ENCODE results near the gene TVP23C.
"Not testable (repeated sequence)": the region's sequence is repeated elsewhere in the genome, so short reads cannot be mapped to it uniquely, and the experiment has no call there.

Gene TVP23C

DNA sequence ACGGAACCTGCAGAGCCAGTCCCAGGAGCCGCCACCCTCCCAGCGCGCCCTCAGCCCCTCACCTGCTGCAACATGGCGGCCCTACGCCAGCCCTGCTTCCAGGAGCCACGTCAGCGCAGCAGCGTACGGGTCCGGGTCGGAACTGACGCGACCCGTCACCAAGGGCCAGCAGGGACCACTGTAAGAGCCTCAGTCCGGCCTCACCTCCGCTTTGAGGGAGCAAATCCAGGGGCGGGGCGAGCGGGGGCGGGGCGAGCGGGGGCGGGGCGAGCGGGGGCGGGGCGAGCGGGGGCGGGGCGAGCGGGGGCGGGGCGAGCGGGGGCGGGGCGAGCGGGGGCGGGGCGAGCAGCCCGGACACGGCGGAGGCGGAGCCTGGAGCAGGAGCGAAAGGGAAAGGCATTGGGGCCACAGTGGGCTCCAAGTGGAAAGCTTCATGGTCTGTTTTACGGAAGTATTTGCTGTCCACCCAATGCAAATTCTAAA lies at the start of gene TVP23C:
TSS of gene TVP23C (minus strand) at position 109 of the 483 bp plus-strand sequence. CDS start at position 74, 35 bp downstream.
- not testable (repeated sequence) for H3K9me3 Mint-ChIP-seq; H3K36me3 Mint-ChIP-seq (ENCODE audit: insufficient read depth); H3K27me3 Mint-ChIP-seq
- H3K4me1 Mint-ChIP-seq = peaks cover 21% of the 10 kb centered on the region
- H3K27ac Mint-ChIP-seq (ENCODE audit: low read depth) = peak within 1 kb of the TSS; percentile 93
- DNase-seq (ENCODE audit: low spot score in 2 of 2) (peak; percentile 54 to 57), ATAC-seq (replicated peaks; ENCODE audit: extremely low read depth, poor library complexity, severe bottlenecking) (peak; percentile 80)
- peak within 1 kb of the TSS; percentile 87 for H3K4me3 Mint-ChIP-seq

DNA sequence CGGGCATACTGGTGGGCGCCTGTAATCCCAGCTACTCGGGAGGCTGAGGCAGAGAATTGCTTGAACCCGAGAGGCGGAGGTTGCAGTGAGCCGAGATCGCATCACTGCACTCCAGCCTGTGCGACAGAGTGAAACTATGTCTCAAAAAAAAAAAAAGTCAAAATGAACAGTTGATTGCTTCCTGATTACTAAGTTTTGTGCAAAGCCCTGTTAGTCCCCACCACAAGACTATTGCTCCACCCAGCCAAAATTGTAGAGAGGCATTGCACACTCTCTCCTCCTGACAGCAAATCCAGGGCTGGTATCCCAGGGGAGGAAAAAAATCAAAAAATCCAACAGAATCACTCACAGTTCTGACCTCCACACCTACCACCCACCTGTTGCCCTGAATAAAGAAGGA lies 29.7 kb upstream of the TVP23C start:
- H3K9me3 Mint-ChIP-seq; H3K27me3 Mint-ChIP-seq; H3K36me3 Mint-ChIP-seq (ENCODE audit: insufficient read depth); ATAC-seq (replicated peaks; ENCODE audit: extremely low read depth, poor library complexity, severe bottlenecking); DNase-seq (ENCODE audit: low spot score in 2 of 2); H3K27ac Mint-ChIP-seq (ENCODE audit: low read depth): not testable (repeated sequence)
- H3K4me1 Mint-ChIP-seq = peaks cover 31% of the 10 kb centered on the region
- H3K4me3 Mint-ChIP-seq = peak overlapping the region; percentile 16

DNA sequence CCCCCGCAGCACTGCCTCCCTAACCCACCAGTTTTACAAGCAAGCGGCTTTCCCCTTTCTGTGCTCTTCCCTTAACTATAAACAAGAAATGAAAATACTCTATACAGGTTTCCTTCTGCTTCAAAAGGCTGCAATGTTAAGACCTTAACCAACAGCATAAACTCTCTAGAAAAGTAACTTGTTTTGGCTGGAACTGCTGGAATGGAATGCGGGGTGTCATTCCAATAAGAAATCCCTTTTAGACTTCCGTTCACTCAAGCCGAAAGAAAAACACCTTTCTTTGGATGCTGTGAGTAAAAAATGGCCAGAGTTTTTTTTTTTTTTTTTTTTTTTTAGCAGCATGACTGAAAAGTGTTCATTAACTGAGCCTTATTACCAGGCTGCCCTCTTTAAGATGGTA lies 28.7 kb upstream of the TVP23C start:
- ATAC-seq (replicated peaks; ENCODE audit: extremely low read depth, poor library complexity, severe bottlenecking); H3K9me3 Mint-ChIP-seq; H3K36me3 Mint-ChIP-seq (ENCODE audit: insufficient read depth); H3K27me3 Mint-ChIP-seq; H3K27ac Mint-ChIP-seq (ENCODE audit: low read depth); DNase-seq (ENCODE audit: low spot score in 2 of 2): not testable (repeated sequence)
- Mint-ChIP-seq H3K4me3 (peak overlapping the region; percentile 37), H3K4me1 (peaks cover 37% of the 10 kb centered on the region)

DNA sequence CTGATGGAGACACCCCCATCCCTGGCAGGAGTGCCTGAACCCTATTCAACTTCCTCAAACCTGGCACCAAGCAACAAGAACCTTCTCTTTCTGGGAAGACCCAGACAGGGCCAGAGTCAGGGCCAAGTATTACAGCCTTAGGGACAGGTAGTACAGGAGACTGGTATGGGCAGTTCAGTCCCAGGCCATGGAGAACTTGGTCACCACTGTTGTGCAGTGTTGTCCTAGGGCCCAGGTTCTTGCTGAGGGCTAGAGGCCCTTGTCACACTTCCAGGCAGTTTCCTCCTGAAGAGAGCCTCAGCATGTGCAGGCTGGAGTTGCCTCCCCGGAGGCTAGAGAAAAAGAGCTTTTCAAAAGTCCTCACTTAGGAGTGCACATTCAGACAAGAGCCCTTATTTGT lies 27.6 kb upstream of the TVP23C start:
- not testable (repeated sequence) for DNase-seq (ENCODE audit: low spot score in 2 of 2); H3K9me3 Mint-ChIP-seq; ATAC-seq (replicated peaks; ENCODE audit: extremely low read depth, poor library complexity, severe bottlenecking); H3K36me3 Mint-ChIP-seq (ENCODE audit: insufficient read depth); H3K27me3 Mint-ChIP-seq
- peak overlapping the region; percentile 46 for H3K27ac Mint-ChIP-seq (ENCODE audit: low read depth)
- H3K4me3 Mint-ChIP-seq = peak overlapping the region; percentile 72
- H3K4me1 Mint-ChIP-seq = peaks cover 45% of the 10 kb centered on the region

DNA sequence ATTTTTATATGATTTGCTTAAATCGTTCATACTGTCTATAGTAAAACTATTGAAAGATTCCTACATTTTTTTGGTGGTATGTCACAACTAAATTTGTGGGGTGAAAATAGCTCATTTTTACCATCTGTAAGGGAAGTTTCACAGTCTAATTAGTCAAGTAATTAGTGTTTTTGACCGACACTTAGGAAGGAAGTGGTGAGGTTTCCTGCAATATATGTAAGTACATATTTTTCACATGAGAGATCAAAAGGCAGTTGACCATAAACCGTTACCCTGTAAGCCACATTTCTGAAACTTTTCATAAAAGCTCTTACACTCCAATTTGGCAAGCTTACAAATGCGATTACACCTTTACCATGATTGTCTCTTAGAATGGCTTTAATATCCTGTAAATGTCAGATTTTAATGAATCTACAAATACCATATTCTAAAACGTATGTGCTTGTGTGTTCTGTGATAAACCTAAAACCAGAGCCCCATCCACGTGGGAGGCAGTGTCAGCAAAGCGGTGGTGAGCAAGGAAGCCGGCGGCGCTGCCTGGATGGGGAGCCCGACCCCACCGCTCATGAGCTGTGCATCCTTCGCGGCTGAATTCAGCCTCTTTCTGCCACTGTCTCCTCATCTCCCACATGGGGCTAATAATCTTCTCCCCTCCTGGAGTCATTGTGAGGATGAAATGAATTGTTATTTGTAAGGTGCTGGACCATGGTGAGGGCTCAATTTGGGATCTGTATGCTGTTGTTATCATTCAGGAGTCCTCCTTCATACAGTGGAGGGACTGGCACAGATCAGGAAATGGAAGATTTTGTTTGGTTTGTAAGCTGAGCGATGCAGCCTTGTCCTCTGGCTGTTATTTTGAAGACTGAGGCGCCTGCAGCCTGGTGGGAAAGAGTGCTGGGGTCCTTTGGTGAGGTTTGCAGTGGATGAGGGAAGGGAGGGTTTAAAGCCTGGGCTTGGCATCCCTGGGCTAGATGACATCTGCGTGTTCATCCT lies 26.6 kb upstream of the TVP23C start:
- ATAC-seq (replicated peaks; ENCODE audit: extremely low read depth, poor library complexity, severe bottlenecking) (peak; percentile 83), DNase-seq (ENCODE audit: low spot score in 2 of 2) (peak in 1 of 2 donors; percentile 17)
- not testable (repeated sequence) for H3K36me3 Mint-ChIP-seq (ENCODE audit: insufficient read depth); H3K27me3 Mint-ChIP-seq; H3K9me3 Mint-ChIP-seq
- peaks cover 45% of the 10 kb centered on the region for H3K4me1 Mint-ChIP-seq
- peak overlapping the region; percentile 72 for H3K4me3 Mint-ChIP-seq
- peak overlapping the region; percentile 46 for H3K27ac Mint-ChIP-seq (ENCODE audit: low read depth)

DNA sequence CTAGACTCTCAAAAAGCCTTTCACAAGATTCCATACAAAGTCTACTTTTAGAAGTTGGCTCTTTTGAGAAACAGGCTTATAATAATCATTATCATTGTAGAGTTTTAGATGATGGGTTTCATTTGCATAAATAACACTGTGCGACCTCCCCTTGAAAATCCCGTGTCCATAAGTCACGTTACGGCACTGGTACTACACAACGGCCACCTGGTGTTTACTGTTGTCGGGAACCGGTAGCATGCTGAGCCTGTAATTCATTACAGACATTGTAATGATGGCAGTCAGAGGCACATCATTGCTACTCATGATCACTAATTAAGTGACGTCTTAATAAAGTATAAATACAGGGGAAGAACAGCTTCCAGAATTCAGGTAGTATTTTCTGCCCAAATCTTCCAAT lies 24.7 kb upstream of the TVP23C start:
- not testable (repeated sequence) for ATAC-seq (replicated peaks; ENCODE audit: extremely low read depth, poor library complexity, severe bottlenecking); H3K4me3 Mint-ChIP-seq; H3K36me3 Mint-ChIP-seq (ENCODE audit: insufficient read depth); H3K27me3 Mint-ChIP-seq; DNase-seq (ENCODE audit: low spot score in 2 of 2); H3K9me3 Mint-ChIP-seq; H3K27ac Mint-ChIP-seq (ENCODE audit: low read depth)
- peaks cover 45% of the 10 kb centered on the region for H3K4me1 Mint-ChIP-seq

DNA sequence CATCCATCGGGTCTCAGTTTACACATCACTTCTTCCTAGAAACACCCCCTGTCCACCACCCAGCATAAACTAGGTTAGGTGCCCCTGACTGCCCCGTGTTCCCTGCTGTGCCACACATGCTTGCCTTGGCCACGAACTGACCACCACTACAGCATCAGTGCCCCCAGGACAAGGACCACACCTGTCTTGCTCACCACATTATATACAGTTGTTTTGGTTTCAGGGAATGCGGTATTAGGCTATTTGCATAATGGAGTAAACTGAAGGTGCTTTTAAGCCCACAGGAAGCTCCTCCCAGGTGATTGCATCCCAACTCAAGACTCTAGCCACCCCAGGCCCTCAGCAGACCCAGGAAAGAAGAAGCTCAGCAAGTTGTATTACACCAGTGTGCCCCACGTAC lies 20.0 kb upstream of the TVP23C start:
- ATAC-seq (replicated peaks; ENCODE audit: extremely low read depth, poor library complexity, severe bottlenecking); H3K9me3 Mint-ChIP-seq; H3K36me3 Mint-ChIP-seq (ENCODE audit: insufficient read depth); DNase-seq (ENCODE audit: low spot score in 2 of 2); H3K27me3 Mint-ChIP-seq; H3K4me3 Mint-ChIP-seq; H3K27ac Mint-ChIP-seq (ENCODE audit: low read depth): not testable (repeated sequence)
- H3K4me1 Mint-ChIP-seq = peaks cover 17% of the 10 kb centered on the region

DNA sequence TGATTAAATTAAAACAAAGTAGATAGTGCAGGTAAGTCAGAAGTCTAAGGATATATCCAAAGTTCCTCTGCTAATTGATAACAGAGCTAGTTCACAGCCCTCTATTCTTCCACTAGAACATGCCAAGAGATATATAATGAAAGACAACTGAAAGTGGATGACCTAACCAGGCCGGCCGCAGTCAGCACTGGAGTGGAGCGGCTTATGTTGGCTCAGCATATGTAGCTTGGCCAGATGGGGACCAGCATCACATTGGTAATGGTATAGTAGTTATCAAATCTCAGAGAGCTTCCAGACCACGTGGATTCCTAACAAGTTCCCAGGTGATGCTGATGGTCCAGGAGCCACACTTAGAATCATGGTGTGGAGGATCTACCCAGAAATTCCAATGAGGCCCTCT lies 18.2 kb upstream of the TVP23C start:
- DNase-seq (ENCODE audit: low spot score in 2 of 2); ATAC-seq (replicated peaks; ENCODE audit: extremely low read depth, poor library complexity, severe bottlenecking); H3K4me3 Mint-ChIP-seq; H3K27me3 Mint-ChIP-seq; H3K4me1 Mint-ChIP-seq; H3K9me3 Mint-ChIP-seq; H3K27ac Mint-ChIP-seq (ENCODE audit: low read depth); H3K36me3 Mint-ChIP-seq (ENCODE audit: insufficient read depth): not testable (repeated sequence)

DNA sequence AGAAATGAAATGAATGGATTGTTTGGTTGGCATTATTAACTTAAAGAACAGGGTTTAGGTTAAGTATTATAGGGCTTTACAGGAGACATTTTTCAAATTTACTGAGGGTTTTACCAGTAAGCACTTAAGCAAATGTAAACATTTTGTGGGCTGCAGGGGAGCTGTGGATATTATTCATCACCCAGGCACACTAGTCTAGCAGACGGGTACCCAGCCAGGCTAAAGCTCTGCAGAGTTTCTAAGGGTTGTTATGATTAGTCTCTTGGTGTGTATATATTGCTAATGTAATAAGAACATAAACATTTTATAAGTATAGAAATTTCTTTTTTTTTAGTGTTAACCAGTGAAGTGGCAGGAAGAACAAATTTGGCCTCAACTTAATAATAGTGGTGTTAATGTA lies 13.6 kb upstream of the TVP23C start:
- H3K9me3 Mint-ChIP-seq; H3K4me3 Mint-ChIP-seq; ATAC-seq (replicated peaks; ENCODE audit: extremely low read depth, poor library complexity, severe bottlenecking); H3K27me3 Mint-ChIP-seq; H3K36me3 Mint-ChIP-seq (ENCODE audit: insufficient read depth); H3K27ac Mint-ChIP-seq (ENCODE audit: low read depth); DNase-seq (ENCODE audit: low spot score in 2 of 2); H3K4me1 Mint-ChIP-seq: not testable (repeated sequence)

DNA sequence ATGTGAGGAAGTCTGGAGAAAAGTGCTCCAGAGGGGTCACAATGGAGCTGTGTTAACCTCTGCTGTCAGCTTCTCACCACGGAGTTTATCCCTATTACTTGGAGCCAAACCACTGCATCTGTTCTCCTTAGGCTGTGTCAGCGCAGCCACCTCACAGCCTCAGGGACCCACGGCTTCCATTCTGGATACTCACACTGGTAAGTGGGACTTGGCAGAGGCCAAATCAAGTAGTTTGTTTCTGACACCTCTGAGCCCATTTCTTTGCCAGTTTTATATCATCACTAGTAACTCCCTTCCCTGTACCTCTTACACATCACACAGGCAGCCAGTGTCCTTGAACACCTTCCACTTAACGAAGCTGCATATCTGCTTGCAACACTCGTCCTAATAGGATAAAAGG lies 11.4 kb upstream of the TVP23C start:
- H3K27me3 Mint-ChIP-seq; H3K4me1 Mint-ChIP-seq; H3K4me3 Mint-ChIP-seq; H3K36me3 Mint-ChIP-seq (ENCODE audit: insufficient read depth); DNase-seq (ENCODE audit: low spot score in 2 of 2); ATAC-seq (replicated peaks; ENCODE audit: extremely low read depth, poor library complexity, severe bottlenecking); H3K27ac Mint-ChIP-seq (ENCODE audit: low read depth); H3K9me3 Mint-ChIP-seq: not testable (repeated sequence)

DNA sequence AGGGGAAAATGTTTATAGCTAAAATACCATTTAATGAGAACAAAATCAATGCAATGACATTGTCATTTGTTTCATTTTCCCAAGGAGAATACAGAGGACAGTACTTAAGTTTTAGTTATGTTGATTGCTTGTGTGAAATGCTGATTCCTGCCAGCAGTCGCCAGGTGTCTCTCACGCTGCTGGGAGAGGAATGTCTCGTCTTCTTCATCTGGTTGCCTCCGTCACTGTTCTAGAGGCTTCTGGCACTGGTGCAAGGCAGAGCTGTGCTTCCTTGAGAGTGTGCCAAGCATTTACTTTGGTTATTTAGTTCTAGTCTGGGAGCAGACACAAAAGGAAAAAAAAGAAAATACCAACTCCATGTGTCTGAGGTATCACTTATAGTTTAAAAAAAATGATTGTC lies 10.6 kb upstream of the TVP23C start:
- not testable (repeated sequence) for DNase-seq (ENCODE audit: low spot score in 2 of 2); H3K36me3 Mint-ChIP-seq (ENCODE audit: insufficient read depth); H3K9me3 Mint-ChIP-seq; H3K27me3 Mint-ChIP-seq; H3K27ac Mint-ChIP-seq (ENCODE audit: low read depth); H3K4me1 Mint-ChIP-seq; H3K4me3 Mint-ChIP-seq; ATAC-seq (replicated peaks; ENCODE audit: extremely low read depth, poor library complexity, severe bottlenecking)

DNA sequence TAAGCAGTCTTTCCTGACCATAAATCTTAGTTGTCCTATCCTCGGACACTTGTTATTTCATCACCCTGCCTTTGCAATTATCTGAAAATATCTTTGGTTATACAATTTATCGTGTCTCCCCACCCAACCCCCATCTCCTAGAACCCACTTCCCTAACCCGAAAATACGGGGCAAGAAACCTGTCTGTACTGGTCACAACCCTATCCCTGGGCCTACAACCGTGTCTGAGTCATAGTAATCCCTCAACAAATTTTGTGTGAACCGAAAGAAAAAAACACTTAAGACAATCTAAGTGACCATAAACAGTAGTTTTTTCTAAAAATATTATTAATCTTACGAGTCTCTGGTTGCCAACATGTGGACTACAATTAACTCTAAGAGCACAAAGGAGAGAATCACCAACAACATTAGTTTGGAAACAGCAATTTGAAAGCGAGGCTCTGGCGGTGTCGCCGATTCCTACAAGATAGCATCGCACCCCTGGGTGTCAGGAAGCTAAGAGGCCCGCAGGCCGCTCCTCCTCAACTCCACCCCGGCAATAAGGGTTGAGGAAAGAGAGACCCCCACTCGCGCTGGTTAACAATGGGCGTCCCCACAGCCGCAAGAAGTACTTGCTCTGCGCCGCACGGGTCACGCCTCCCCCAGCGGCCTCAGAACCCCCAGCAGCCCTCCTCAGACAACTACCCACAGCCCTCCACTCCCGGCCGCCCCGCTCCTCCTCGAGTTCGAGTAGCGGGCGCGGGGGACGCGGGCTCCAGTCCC lies 489 bp downstream of the TVP23C start:
- not testable (repeated sequence) for H3K27me3 Mint-ChIP-seq; H3K9me3 Mint-ChIP-seq; H3K36me3 Mint-ChIP-seq (ENCODE audit: insufficient read depth); DNase-seq (ENCODE audit: low spot score in 2 of 2)
- Mint-ChIP-seq H3K4me1 (peaks cover 24% of the 10 kb centered on the region), H3K4me3 (peak overlapping the region; percentile 87), H3K27ac (ENCODE audit: low read depth) (peak overlapping the region; percentile 93)
- ATAC-seq (replicated peaks; ENCODE audit: extremely low read depth, poor library complexity, severe bottlenecking) = peak; percentile 45
